NT2/D1 (cell line): ENCODE measurements around the gene GAK.

Experiments
- DNase-seq: peaks from one replicate; pipeline ENCODE4 v3.0.0-alpha.2; 2011; ENCODE audit warnings: low read depth, low spot score
- H3K27me3 ChIP-seq: 2 replicates; pipeline ENCODE4 v1.6.0; 2011; ENCODE audit warnings: mild to moderate bottlenecking; ENCODE audit not compliant: insufficient read length, insufficient read depth
- H3K36me3 ChIP-seq: 2 replicates; pipeline ENCODE4 v1.6.1; 2011; ENCODE audit warnings: mild to moderate bottlenecking, low read length, mixed read lengths; ENCODE audit not compliant: insufficient read depth, insufficient read length
- H3K4me1 ChIP-seq: 2 replicates; pipeline ENCODE4 v1.5.1; 2011; ENCODE audit not compliant: insufficient read depth, insufficient read length
- H3K4me3 ChIP-seq: 2 replicates; pipeline ENCODE4 v1.5.1; 2011; ENCODE audit warnings: low read depth; ENCODE audit not compliant: insufficient read length
- H3K9ac ChIP-seq: 2 replicates; pipeline ENCODE4 v1.6.0; 2011; ENCODE audit warnings: low read depth; ENCODE audit not compliant: insufficient read length
- H3K9me3 ChIP-seq: 2 replicates; pipeline ENCODE4 v1.5.1; 2011; ENCODE audit warnings: mild to moderate bottlenecking, low read length; ENCODE audit not compliant: insufficient read depth
- SUZ12 ChIP-seq: IDR thresholded peaks from 2 replicates; pipeline ENCODE4 v1.6.1; 2011; ENCODE audit not compliant: insufficient read length, insufficient read depth; ENCODE audit errors: extremely low read depth
- YY1 ChIP-seq: IDR thresholded peaks from 2 replicates; pipeline ENCODE4 v1.6.1; 2011; ENCODE audit not compliant: insufficient read length, insufficient read depth
- ZNF274 ChIP-seq: IDR thresholded peaks from 2 replicates; pipeline ENCODE4 v1.6.1; 2011; ENCODE audit warnings: mild to moderate bottlenecking, low read depth, low read length

GAK gene

DNA sequence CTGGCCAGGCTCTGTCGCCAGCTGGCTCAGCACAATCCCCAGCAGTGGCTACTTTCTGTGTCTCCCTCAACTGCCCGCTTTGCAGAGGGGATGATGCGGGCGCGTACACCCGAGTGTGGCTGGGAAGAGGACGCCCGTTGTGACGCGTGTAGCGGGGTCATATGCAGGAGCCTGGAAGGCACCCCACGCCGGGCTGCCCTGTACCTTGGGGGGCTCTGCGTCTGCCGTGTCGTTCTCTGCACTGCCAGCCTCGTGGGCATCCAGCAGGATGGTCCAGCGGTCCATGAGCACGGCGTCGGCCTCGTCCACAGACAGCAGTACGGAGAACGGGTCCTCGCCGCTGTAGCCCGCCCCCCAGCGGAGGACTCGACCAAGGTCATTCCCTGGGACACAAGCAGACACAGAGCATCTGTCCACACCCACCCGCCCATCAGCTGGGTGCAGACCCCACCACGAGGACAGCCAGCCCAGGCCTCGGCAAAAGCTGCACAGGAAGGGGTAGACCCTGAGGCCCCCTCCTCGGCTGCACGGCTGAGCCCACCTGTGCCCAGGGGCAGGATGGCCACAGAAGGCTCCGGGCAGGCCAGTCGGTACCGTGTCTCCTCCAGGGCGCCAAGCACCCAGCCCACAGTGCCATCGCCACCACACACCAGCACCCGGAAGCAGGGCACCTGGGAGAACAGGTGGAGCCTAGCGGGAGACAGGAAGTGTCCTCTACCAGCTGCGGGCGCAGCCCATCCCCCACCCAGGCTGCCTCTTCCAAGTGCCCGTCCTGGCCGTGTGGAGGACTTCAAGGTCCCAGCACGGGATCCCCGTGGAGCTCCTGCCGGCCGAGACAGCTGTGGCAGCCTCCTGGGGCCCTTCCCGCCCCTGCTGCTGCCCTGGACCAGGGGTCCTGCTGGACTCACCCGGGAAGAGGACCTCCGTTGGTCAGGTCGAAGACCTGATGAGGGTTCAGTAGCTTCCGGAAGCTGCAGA is 30.4 kb upstream of the GAK start:
- no peak for DNase-seq
- Histone ChIP-seq H3K36me3 (peaks cover 81% of the 10 kb centered on the region), H3K9me3 (no peaks in the 10 kb centered on the region), H3K4me3 (no peak overlapping the region), H3K9ac (no peak overlapping the region), H3K4me1 (peaks cover 2% of the 10 kb centered on the region), H3K27me3 (no peaks in the 10 kb centered on the region)
- TF ChIP-seq ZNF274: no peak
- no peak for TF ChIP-seq SUZ12
- TF ChIP-seq YY1: no peak

DNA sequence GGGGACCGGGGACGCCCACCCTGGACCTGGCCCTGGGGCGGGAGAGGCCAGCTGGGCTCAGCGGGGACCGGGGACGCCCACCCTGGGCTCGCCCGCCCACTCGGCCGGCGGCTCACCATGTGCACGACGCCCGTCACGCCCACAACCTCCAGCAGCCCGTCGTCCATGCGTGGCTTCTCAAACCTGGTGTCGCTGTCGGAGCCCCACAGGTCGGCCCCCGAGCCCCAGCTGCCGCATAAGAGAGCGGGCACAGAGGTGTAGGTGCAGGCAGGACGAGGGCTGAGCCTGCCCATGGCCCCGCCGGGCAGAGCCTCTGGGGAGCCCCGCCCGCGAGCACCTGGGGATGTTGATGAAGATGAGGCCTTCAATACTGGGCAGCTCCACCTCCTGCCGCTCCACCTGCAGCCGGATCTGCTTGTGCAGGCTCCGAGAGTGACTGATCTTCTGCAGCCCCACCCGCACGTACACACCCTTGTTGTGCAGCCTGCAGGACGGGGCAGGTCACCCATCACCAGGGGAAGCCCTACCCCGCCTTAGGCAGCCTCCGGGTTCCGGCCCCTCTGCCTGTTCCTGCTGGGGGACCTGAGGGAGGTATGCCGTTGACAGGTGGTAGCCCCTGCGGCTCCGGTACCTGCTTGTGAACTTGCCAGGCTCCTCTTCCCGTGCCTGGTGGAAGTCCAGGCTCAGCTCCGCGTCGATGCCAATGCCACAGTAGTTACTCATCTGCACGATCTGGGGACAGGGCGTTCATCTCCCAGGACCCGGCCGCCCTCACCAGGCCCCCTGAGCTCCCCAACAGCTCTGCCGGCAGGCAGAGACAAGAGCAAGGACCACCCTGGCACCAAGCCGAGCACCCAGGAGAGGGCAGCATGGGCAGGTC is 29.5 kb upstream of the GAK start:
- no peak for TF ChIP-seq SUZ12
- no peak for TF ChIP-seq ZNF274
- TF ChIP-seq YY1: no peak

DNA sequence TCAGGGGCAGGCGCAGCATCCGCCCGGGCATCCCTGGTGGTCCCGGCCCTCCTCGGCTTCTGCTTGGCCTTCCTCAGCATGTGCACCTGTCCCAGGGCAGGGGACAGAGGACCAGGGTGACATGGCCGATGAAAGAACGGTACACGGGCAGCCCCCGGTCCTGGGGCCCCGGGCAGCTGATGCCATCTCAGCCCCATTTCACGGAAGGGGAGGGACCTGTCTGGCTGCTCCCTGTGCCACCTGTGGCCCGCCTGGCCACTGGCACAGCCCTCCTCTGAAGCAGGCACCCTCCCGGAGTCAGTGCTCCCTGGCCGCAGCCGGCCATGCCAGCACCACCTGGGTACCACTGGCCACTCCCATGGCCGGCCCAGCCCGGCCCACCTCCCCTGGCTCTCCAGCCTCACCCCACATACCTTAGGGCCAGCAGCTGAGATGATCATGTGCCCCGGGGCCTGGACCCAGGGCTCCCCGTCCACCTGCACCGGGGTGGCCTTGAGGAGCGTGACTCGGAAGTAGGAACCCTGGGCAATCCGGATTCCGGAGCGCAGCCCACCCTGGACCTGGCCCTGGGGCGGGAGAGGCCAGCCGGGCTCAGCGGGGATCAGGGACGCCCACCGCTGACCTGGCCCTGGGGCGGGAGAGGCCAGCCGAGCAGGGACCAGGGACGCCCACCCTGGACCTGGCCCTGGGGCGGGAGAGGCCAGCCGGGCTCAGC is 28.7 kb upstream of the GAK start:
- DNase-seq: no peak
- Histone ChIP-seq H3K4me3 (no peak overlapping the region), H3K27me3 (no peaks in the 10 kb centered on the region), H3K36me3 (peaks cover 68% of the 10 kb centered on the region), H3K9me3 (no peaks in the 10 kb centered on the region), H3K4me1 (peaks cover 6% of the 10 kb centered on the region), H3K9ac (no peak overlapping the region)
- TF ChIP-seq ZNF274 (no peak), YY1 (no peak), SUZ12 (no peak)

More for the DNA sequence above, 29.5 kb upstream of the GAK start:
- no peak overlapping the region for H3K4me3 ChIP-seq
- peaks cover 7% of the 10 kb centered on the region for H3K4me1 ChIP-seq
- H3K27me3 ChIP-seq: no peaks in the 10 kb centered on the region
- peaks cover 76% of the 10 kb centered on the region for H3K36me3 ChIP-seq
- H3K9me3 ChIP-seq: no peaks in the 10 kb centered on the region
- no peak for DNase-seq
- no peak overlapping the region for H3K9ac ChIP-seq

DNA sequence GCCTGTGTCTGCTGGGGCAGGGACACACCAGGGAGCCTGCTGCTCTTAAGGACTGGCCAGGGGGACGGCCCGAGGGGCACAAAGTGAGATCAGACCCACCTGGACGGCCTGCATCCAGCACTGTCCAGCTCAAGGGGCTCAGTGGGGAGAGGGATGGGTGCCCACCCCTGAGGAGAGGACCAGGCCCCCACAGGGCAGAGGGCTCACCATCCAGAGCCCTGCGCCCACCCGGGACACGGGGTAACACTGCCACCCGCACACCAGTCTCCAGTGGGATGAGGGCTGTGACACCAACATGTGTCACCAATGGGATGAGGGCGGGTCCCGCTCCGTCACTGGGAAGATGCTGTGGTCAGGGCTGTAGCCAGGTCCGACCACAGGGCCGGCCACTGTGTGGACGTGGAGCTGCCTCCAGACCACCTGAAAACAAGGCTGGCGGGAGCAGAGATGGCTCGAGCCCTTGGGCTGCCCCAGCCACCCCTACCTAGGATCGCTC is 28.1 kb upstream of the GAK start:
- Histone ChIP-seq H3K9me3 (no peaks in the 10 kb centered on the region), H3K4me3 (no peak overlapping the region), H3K9ac (no peak overlapping the region), H3K4me1 (peaks cover 9% of the 10 kb centered on the region), H3K27me3 (no peaks in the 10 kb centered on the region), H3K36me3 (peaks cover 67% of the 10 kb centered on the region)
- TF ChIP-seq SUZ12: no peak
- TF ChIP-seq YY1: no peak
- DNase-seq: no peak

DNA sequence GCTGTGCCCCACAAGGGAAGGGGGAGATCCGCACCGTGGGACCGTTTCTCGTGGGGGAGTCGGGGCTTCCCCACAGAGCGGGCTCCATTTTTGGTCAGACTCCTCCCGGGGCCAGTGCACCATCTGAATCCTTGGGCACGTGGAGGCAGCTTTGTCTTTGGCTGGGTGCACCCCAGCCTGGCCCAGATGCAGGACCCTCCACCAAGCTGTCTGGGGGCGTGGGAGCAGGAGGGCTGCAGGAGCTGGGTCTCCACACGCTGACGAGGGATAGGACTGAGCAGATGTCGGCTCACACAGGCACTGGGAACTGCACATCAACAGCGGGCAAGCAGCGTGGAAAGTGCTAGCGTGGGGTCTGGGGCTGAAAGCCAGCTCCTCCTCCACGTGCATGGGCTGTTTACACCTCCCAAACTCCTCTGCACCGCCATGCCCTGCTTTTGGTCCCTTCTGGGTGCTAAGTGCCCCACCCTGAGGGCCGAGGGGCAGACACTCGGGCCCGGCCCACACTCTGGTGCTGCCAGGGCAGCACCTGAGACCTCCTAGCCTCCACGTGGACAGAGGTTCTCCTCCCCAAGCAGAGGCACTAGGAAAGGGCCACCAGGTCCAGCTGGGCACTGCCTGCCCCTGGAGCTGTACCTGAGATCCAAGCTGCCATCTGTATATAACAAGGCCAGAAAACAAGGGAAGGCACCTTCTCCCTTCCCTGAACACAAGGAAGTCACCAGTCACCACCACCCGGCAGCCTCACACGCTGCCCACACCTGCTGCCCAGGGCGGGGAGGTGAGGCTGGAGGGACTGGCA is 27.4 kb upstream of the GAK start:
- no peak overlapping the region for H3K4me3 ChIP-seq
- TF ChIP-seq ZNF274 (no peak), YY1 (no peak), SUZ12 (no peak)
- no peak for DNase-seq
- H3K9ac ChIP-seq: no peak overlapping the region
- H3K9me3 ChIP-seq: no peaks in the 10 kb centered on the region
- no peaks in the 10 kb centered on the region for H3K27me3 ChIP-seq
- H3K4me1 ChIP-seq: peaks cover 9% of the 10 kb centered on the region
- H3K36me3 ChIP-seq: peaks cover 62% of the 10 kb centered on the region

DNA sequence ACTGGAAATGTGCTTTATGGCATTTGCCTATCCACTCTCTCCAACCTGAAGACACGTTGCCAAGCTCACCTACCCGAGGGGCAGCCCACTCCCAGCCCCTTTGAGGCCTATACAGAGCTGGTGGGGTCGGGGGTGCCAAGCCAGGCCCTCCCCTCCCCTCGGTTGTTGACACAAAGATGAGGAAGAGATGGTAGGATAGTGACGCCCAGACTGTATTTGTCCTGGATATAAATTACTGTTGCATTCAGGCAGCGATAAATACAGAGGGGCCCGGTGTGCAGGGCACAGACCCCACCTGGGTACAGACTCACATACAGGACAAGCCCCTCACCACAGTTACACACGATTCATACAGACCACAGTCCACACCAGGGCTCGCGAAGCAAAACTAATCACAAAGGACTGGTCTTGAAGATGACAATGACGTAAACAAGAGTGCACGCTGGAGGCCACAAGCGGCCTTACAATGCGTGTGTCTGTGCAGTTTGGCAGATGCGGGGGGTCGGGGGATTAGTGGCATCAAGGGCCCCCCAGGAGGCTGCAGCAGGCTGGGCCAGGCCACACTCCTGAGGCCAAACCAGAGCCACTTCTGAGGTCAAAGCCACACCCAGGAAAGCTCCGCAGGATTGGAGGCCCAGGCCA is 26.7 kb upstream of the GAK start:
- H3K4me3 ChIP-seq: no peak overlapping the region
- H3K9me3 ChIP-seq: no peaks in the 10 kb centered on the region
- TF ChIP-seq ZNF274: no peak
- TF ChIP-seq YY1: no peak
- TF ChIP-seq SUZ12: no peak
- H3K4me1 ChIP-seq: peaks cover 9% of the 10 kb centered on the region
- no peaks in the 10 kb centered on the region for H3K27me3 ChIP-seq
- no peak overlapping the region for H3K9ac ChIP-seq
- H3K36me3 ChIP-seq: peaks cover 55% of the 10 kb centered on the region
- DNase-seq: no peak
